HL-60/S4 (cell line): ENCODE data around the gene STX12.
"Not testable (repeated sequence)": the region's sequence is repeated elsewhere in the genome, so short reads cannot be mapped to it uniquely, and the experiment has no call there.

Experiments used
- in situ Hi-C: fragments of 300-500 bp; cut with MboI; formaldehyde crosslinking; loops from 2 replicates; pipeline ENCODE4 v1.14.3; 2022; ENCODE audit warnings: low sequenced_read_pairs

Gene STX12

GRCh38 chr1:27824411-27824810 is 51.4 kb downstream of the STX12 start:
- in situ Hi-C loops: no loop called here

- in situ Hi-C loops: not testable (repeated sequence)
These were observed 56.4 kb downstream of the STX12 start for GRCh38 chr1:27829339-27829960.

GRCh38 chr1:27830621-27831440 is 57.8 kb downstream of the STX12 start, which contains the start of gene PPP1R8:
Gene PPP1R8, plus strand, starts transcription at chr1:27830782. Its CDS starts 54 bp downstream, at chr1:27830836.
- in situ Hi-C loops: no loop called here

GRCh38 chr1:27831568-27832410 is 58.8 kb downstream of the STX12 start:
- in situ Hi-C loops: no loop called here

GRCh38 chr1:27832762-27833161 is 59.7 kb downstream of the STX12 start:
- in situ Hi-C loops: no loop called here

- in situ Hi-C loops: no loop called here
These were observed 60.5 kb downstream of the STX12 start for GRCh38 chr1:27833470-27833869.

GRCh38 chr1:27835046-27835445 is 62.0 kb downstream of the STX12 start:
- in situ Hi-C loops: no loop called here

GRCh38 chr1:27835501-27835900 is 62.5 kb downstream of the STX12 start:
- in situ Hi-C loops: no loop called here

- in situ Hi-C loops: loop anchor here (10.0 to 25.0 kb wide), 2 partner anchors 105 to 362 kb away; partner anchors contain the start of gene XKR8
These were observed 76.9 kb downstream of the STX12 start for GRCh38 chr1:27849951-27850350.

- in situ Hi-C loops: loop anchor here (10.0 to 25.0 kb wide), 2 partner anchors 100 to 357 kb away; partner anchors contain the start of gene XKR8
These were observed 82.1 kb downstream of the STX12 start for GRCh38 chr1:27855085-27855484.

- in situ Hi-C loops: loop anchor here (10.0 to 25.0 kb wide), 2 partner anchors 98 to 356 kb away; partner anchors contain the start of gene XKR8
These were observed 83.7 kb downstream of the STX12 start for GRCh38 chr1:27856561-27857343.

- in situ Hi-C loops: loop anchor here (10.0 to 25.0 kb wide), 2 partner anchors 97 to 355 kb away; partner anchors contain the start of gene XKR8
These were observed 84.5 kb downstream of the STX12 start for GRCh38 chr1:27857552-27857951.

GRCh38 chr1:27858072-27858948 is 85.3 kb downstream of the STX12 start:
- in situ Hi-C loops: loop anchor here (10.0 to 25.0 kb wide), 2 partner anchors 96 to 354 kb away; partner anchors contain the start of gene XKR8

- in situ Hi-C loops: loop anchor here (10.0 to 25.0 kb wide), 2 partner anchors 96 to 353 kb away; partner anchors contain the start of gene XKR8
These were observed 86.0 kb downstream of the STX12 start for GRCh38 chr1:27858949-27859576.

GRCh38 chr1:27861436-27861835 is 88.4 kb downstream of the STX12 start:
- in situ Hi-C loops: loop anchor here (25.0 kb wide), 1 partner anchor 351 kb away; no protein-coding TSS in a partner anchor

- in situ Hi-C loops: loop anchor here (25.0 kb wide), 1 partner anchor 350 kb away; no protein-coding TSS in a partner anchor
These were observed 89.0 kb downstream of the STX12 start for GRCh38 chr1:27862004-27862403.

- in situ Hi-C loops: loop anchor here (25.0 kb wide), 1 partner anchor 349 kb away; no protein-coding TSS in a partner anchor
These were observed 89.9 kb downstream of the STX12 start for GRCh38 chr1:27862671-27863537.
